Activated B cell treated with CpG ODN at 0.5 μM for 24 hours (primary cell): ENCODE measurements around the gene GCNT2. TPM values are rescaled to one million over a fixed set of nuclear protein-coding genes. Genes with fewer than 3 reads are reported as not detected.

Source experiments
- ATAC-seq: fragments of 200-7000 bp; cut with Tn5 transposase; one replicate; pipeline ENCODE4 v1.10.0; 2021; ENCODE audit warnings: low read depth, mild to moderate bottlenecking, moderate library complexity
- CTCF ChIA-PET: fragments of 350-600 bp; sonication (Branson Sonifier 250); formaldehyde crosslinking; loops from one replicate; lab custom pipeline; 2021; ENCODE audit warnings: antibody characterized with exemption; lab: Charles Lee
- POLR2A ChIA-PET: fragments of 350-600 bp; sonication (Branson Sonifier 250); formaldehyde crosslinking; loops from one replicate; lab custom pipeline; 2021; ENCODE audit warnings: antibody characterized with exemption; lab: Charles Lee
- DNase-seq: peaks from one replicate; pipeline ENCODE4 v3.0.0; 2022
- H3K27ac Mint-ChIP-seq: one replicate; pipeline ENCODE4 v1.8.0; 2020; ENCODE audit warnings: mixed read lengths
- H3K27me3 Mint-ChIP-seq: one replicate; pipeline ENCODE4 v1.8.0; 2021; ENCODE audit warnings: mixed read lengths
- H3K36me3 Mint-ChIP-seq: one replicate; pipeline ENCODE4 v1.8.0; 2021; ENCODE audit warnings: low read depth, mixed read lengths
- H3K4me1 Mint-ChIP-seq: one replicate; pipeline ENCODE4 v1.8.0; 2021; ENCODE audit warnings: mixed read lengths
- H3K4me3 Mint-ChIP-seq: one replicate; pipeline ENCODE4 v1.8.0; 2020; ENCODE audit warnings: mild to moderate bottlenecking, mixed read lengths
- H3K9me3 Mint-ChIP-seq: one replicate; pipeline ENCODE4 v1.8.0; 2020; ENCODE audit warnings: mixed read lengths
- CTCF ChIP-seq: fragments of 200-600 bp; IDR thresholded peaks from one replicate; pipeline ENCODE4 v1.8.0; 2022; ENCODE audit warnings: antibody characterized with exemption, mild to moderate bottlenecking
- intact Hi-C: fragments of 100-400 bp; cut with micrococcal nuclease; formaldehyde crosslinking; loops from one replicate; pipeline ENCODE4 v1.15.1; 2024
- total RNA-seq: library from RNA; stranded (reverse); gene quantifications from 2 replicates; pipeline ENCODE4 v1.2.3, GENCODE V29; 2022

The GCNT2 gene
- total RNA-seq, 1 donor from 2014 or later = 25.9 TPM

DNA sequence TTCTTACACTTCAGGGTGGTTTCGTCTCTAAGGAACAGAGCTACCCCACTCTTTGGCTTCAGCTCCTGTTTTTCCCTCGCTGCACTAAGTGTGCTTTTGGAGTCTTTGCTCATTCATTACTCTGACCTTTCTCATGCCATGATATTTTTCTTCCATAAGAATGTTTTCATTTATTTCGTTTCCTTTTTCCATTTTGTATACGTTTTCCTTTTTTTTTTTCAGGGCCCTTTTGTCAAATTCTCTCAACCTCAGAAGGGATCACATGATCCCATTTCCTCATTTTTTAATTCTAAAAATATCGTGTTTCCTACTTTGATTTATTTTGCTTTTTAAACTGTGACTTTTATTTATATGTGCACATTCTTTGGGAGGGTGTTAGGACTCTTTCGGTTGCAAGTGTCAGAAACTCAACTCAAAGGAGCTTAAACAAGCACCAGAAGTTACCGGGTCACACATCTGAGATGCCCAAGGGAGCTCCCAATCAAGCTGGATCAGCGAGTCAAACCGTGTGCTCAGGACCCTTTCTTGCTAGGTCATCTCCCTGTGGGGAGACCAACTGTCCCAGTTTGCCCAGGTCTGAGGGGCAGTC, 40.6 kb downstream of the GCNT2 start:
- intact Hi-C loops = no loop called here
- H3K36me3 Mint-ChIP-seq = peaks cover 38% of the 10 kb centered on the region
- peaks cover 46% of the 10 kb centered on the region for H3K4me1 Mint-ChIP-seq
- no peak overlapping the region for H3K27ac Mint-ChIP-seq
- no peaks in the 10 kb centered on the region for H3K27me3 Mint-ChIP-seq
- no peaks in the 10 kb centered on the region for H3K9me3 Mint-ChIP-seq
- ChIA-PET CTCF (no interaction called here), POLR2A (no interaction called here)
- TF ChIP-seq CTCF = no peak
- H3K4me3 Mint-ChIP-seq = no peak overlapping the region
- ATAC-seq (no peak), DNase-seq (no peak)

GRCh38 chr6:10564975-10565673, 44.0 kb downstream of the GCNT2 start:
- H3K4me3 Mint-ChIP-seq = no peak overlapping the region
- peaks cover 33% of the 10 kb centered on the region for H3K36me3 Mint-ChIP-seq
- ChIA-PET POLR2A (no interaction called here), CTCF (interaction anchor here (1.4 kb wide), 1 partner anchor 54 kb away, joined by 3 read pairs; no protein-coding TSS in a partner anchor)
- intact Hi-C loops = no loop called here
- no peaks in the 10 kb centered on the region for H3K27me3 Mint-ChIP-seq
- H3K9me3 Mint-ChIP-seq = no peaks in the 10 kb centered on the region
- TF ChIP-seq CTCF = no peak
- ATAC-seq = no peak
- peaks cover 26% of the 10 kb centered on the region for H3K4me1 Mint-ChIP-seq
- no peak for DNase-seq
- H3K27ac Mint-ChIP-seq = no peak overlapping the region

DNA sequence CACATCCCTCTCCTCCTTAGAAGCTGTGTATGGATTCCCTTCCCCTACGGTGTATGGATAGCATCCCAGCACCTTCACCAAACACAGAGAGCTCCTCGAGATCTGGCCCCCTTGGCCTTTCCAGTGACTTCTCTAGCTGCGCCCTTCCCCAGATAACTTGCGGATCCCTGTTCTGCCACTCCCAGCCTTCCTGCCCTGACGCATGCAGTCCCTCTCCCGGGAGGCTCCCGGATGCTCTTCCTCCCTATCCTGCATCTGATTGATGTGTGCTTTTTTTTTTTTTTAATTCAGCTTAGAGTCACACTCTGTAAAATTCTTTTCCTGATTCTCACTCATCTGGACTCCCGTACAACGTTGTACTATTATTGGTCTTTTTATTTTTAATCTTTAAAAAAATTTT, 44.8 kb downstream of the GCNT2 start:
- Mint-ChIP-seq H3K27ac (no peak overlapping the region), H3K4me3 (no peak overlapping the region), H3K36me3 (peaks cover 31% of the 10 kb centered on the region), H3K4me1 (peaks cover 21% of the 10 kb centered on the region), H3K9me3 (no peaks in the 10 kb centered on the region), H3K27me3 (no peaks in the 10 kb centered on the region)
- CTCF ChIA-PET = interaction anchor here (1.4 kb wide), 1 partner anchor 55 kb away, joined by 3 read pairs; no protein-coding TSS in a partner anchor
- POLR2A ChIA-PET = no interaction called here
- ATAC-seq = no peak
- intact Hi-C loops = no loop called here
- TF ChIP-seq CTCF = no peak
- no peak for DNase-seq

DNA sequence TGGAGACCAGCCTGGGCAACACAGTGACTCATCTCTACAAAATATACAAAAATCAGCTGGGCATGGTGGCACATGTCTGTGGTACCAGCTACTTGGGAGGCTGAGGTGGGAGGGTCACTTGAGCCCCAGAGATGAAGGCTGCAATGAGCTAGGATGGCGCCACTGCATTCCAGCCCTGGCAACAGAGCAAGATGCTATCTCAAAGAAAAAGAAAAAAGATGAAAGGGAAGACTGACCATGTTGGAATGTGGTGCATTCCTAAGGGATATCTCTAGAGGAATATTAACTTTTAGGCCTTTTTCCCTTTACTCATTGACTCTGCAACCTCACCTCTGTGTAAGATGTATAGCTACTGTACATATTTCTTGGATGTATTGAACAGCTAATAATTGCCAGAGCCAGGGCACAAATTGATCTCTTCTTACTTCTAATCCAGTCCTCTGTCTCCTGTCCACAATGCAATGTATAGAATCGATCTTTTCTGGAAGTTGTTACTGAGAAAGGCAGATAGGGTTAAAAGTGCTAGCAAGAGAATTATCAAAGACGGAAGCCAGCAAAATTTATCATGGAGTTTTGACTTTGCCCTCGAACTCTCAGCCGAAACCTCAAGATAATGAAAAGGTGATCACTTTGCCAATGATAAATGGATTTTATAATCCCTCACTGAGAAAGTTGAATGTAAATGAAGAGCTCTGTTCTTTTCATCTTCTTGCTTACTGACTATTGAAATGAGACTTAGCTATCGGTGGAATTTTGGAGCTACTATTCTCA, 46.3 kb downstream of the GCNT2 start:
- no peaks in the 10 kb centered on the region for H3K9me3 Mint-ChIP-seq
- DNase-seq (no peak), ATAC-seq (no peak)
- no peak for TF ChIP-seq CTCF
- H3K36me3 Mint-ChIP-seq = peaks cover 30% of the 10 kb centered on the region
- peaks cover 15% of the 10 kb centered on the region for H3K4me1 Mint-ChIP-seq
- intact Hi-C loops = no loop called here
- H3K4me3 Mint-ChIP-seq = no peak overlapping the region
- CTCF ChIA-PET = no interaction called here
- H3K27me3 Mint-ChIP-seq = no peaks in the 10 kb centered on the region
- no peak overlapping the region for H3K27ac Mint-ChIP-seq
- POLR2A ChIA-PET = interaction anchor here (0.8 kb wide), 1 partner anchor 128 kb away, joined by 4 read pairs; the partner anchor contains the start of gene PAK1IP1
